T1000 (cell line): ENCODE data around the gene TRAK2.
"Not testable (repeated sequence)": the region's sequence is repeated elsewhere in the genome, so short reads cannot be mapped to it uniquely, and the experiment has no call there.

ENCODE experiments used
- DNase-seq: peaks from one replicate; lab custom pipeline; 2025; ENCODE audit warnings: mixed read lengths; lab: John Stamatoyannopoulos, UW

Gene TRAK2

GRCh38 chr2:201414099-201415023 is 36.9 kb downstream of the TRAK2 start:
- no peak for DNase-seq

- no peak for DNase-seq
These were observed 37.7 kb downstream of the TRAK2 start for GRCh38 chr2:201413552-201413951.

GRCh38 chr2:201413143-201413542 is 38.1 kb downstream of the TRAK2 start:
- DNase-seq = no peak

GRCh38 chr2:201411421-201411820 is 39.8 kb downstream of the TRAK2 start:
- no peak for DNase-seq

- no peak for DNase-seq
These were observed 42.3 kb downstream of the TRAK2 start for GRCh38 chr2:201408931-201409330.

- DNase-seq = no peak
These were observed 44.0 kb downstream of the TRAK2 start for GRCh38 chr2:201407265-201407664.

GRCh38 chr2:201406077-201406662 is 45.1 kb downstream of the TRAK2 start:
- DNase-seq = no peak

GRCh38 chr2:201404699-201405280 is 46.5 kb downstream of the TRAK2 start:
- no peak for DNase-seq

GRCh38 chr2:201403880-201404279 is 47.4 kb downstream of the TRAK2 start:
- DNase-seq = no peak

GRCh38 chr2:201402651-201403562 is 48.4 kb downstream of the TRAK2 start:
- DNase-seq = no peak

- DNase-seq = no peak
These were observed 49.4 kb downstream of the TRAK2 start for GRCh38 chr2:201401815-201402214.

- DNase-seq = no peak
These were observed 54.7 kb downstream of the TRAK2 start for GRCh38 chr2:201396595-201396994.

- DNase-seq = no peak
These were observed 68.1 kb downstream of the TRAK2 start for GRCh38 chr2:201383136-201383535.

GRCh38 chr2:201378496-201379397 is 72.5 kb downstream of the TRAK2 start:
- no peak for DNase-seq

GRCh38 chr2:201377218-201377617 is 74.0 kb downstream of the TRAK2 start:
- no peak for DNase-seq

GRCh38 chr2:201369775-201370174 is 81.5 kb downstream of the TRAK2 start:
- DNase-seq = no peak

- not testable (repeated sequence) for DNase-seq
These were observed 81.9 kb downstream of the TRAK2 start for GRCh38 chr2:201369318-201369717.

- no peak for DNase-seq
These were observed 85.1 kb downstream of the TRAK2 start for GRCh38 chr2:201366146-201366545.

- peak; percentile 49 for DNase-seq
These were observed 87.2 kb downstream of the TRAK2 start for GRCh38 chr2:201363857-201364560.

- DNase-seq = no peak
These were observed 88.9 kb downstream of the TRAK2 start for GRCh38 chr2:201362396-201362795.
